HG02885 (cell line): ENCODE data around the gene SPDYE3.
A peak's percentile ranks its signal among the peaks of the same experiment; 100 is the strongest.
"Not testable (repeated sequence)": the region's sequence is repeated elsewhere in the genome, so short reads cannot be mapped to it uniquely, and the experiment has no call there.

Experiments
- ATAC-seq: cut with Tn5 transposase; IDR thresholded peaks from one replicate; pipeline ENCODE4 v1.9.1; 2021; ENCODE audit warnings: mild to moderate bottlenecking; ENCODE audit not compliant: unreplicated experiment, poor library complexity

Gene SPDYE3

GRCh38 chr7:100307402-100307801 is at the start of gene SPDYE3:
Gene SPDYE3, plus strand, starts transcription at chr7:100307702. Its CDS starts 184 bp downstream, at chr7:100307886.
- ATAC-seq: not testable (repeated sequence)

GRCh38 chr7:100259984-100260383 is 47.5 kb upstream of the SPDYE3 start:
- ATAC-seq: not testable (repeated sequence)

- not testable (repeated sequence) for ATAC-seq
Observed at GRCh38 chr7:100262896-100263295, 44.6 kb upstream of the SPDYE3 start.

GRCh38 chr7:100264223-100264622 is 43.3 kb upstream of the SPDYE3 start:
- ATAC-seq: not testable (repeated sequence)

GRCh38 chr7:100264669-100265165 is 42.8 kb upstream of the SPDYE3 start:
- not testable (repeated sequence) for ATAC-seq

- ATAC-seq: not testable (repeated sequence)
Observed at GRCh38 chr7:100265851-100266250, 41.7 kb upstream of the SPDYE3 start.

GRCh38 chr7:100266576-100267354 is 40.7 kb upstream of the SPDYE3 start:
- no peak for ATAC-seq

- no peak for ATAC-seq
Observed at GRCh38 chr7:100267648-100268047, 39.9 kb upstream of the SPDYE3 start.

GRCh38 chr7:100268882-100269281 is 38.6 kb upstream of the SPDYE3 start:
- not testable (repeated sequence) for ATAC-seq

GRCh38 chr7:100269306-100270045 is 38.0 kb upstream of the SPDYE3 start:
- ATAC-seq: not testable (repeated sequence)

GRCh38 chr7:100270046-100270918 is 37.2 kb upstream of the SPDYE3 start:
- not testable (repeated sequence) for ATAC-seq

GRCh38 chr7:100270941-100271593 is 36.4 kb upstream of the SPDYE3 start:
- ATAC-seq: not testable (repeated sequence)

- ATAC-seq: peak; percentile 86
Observed at GRCh38 chr7:100271716-100272537, 35.6 kb upstream of the SPDYE3 start.

- ATAC-seq: not testable (repeated sequence)
Observed at GRCh38 chr7:100272538-100272902, 35.0 kb upstream of the SPDYE3 start.

- no peak for ATAC-seq
Observed at GRCh38 chr7:100275120-100275519, 32.4 kb upstream of the SPDYE3 start.

- not testable (repeated sequence) for ATAC-seq
Observed at GRCh38 chr7:100276126-100276525, 31.4 kb upstream of the SPDYE3 start.

GRCh38 chr7:100282069-100282608 is 25.4 kb upstream of the SPDYE3 start:
- ATAC-seq: not testable (repeated sequence)

- not testable (repeated sequence) for ATAC-seq
Observed at GRCh38 chr7:100283147-100283546, 24.4 kb upstream of the SPDYE3 start.
